Measurements from ENCODE around the gene PROM2.

Gene PROM2, protein sequence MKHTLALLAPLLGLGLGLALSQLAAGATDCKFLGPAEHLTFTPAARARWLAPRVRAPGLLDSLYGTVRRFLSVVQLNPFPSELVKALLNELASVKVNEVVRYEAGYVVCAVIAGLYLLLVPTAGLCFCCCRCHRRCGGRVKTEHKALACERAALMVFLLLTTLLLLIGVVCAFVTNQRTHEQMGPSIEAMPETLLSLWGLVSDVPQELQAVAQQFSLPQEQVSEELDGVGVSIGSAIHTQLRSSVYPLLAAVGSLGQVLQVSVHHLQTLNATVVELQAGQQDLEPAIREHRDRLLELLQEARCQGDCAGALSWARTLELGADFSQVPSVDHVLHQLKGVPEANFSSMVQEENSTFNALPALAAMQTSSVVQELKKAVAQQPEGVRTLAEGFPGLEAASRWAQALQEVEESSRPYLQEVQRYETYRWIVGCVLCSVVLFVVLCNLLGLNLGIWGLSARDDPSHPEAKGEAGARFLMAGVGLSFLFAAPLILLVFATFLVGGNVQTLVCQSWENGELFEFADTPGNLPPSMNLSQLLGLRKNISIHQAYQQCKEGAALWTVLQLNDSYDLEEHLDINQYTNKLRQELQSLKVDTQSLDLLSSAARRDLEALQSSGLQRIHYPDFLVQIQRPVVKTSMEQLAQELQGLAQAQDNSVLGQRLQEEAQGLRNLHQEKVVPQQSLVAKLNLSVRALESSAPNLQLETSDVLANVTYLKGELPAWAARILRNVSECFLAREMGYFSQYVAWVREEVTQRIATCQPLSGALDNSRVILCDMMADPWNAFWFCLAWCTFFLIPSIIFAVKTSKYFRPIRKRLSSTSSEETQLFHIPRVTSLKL

DNA sequence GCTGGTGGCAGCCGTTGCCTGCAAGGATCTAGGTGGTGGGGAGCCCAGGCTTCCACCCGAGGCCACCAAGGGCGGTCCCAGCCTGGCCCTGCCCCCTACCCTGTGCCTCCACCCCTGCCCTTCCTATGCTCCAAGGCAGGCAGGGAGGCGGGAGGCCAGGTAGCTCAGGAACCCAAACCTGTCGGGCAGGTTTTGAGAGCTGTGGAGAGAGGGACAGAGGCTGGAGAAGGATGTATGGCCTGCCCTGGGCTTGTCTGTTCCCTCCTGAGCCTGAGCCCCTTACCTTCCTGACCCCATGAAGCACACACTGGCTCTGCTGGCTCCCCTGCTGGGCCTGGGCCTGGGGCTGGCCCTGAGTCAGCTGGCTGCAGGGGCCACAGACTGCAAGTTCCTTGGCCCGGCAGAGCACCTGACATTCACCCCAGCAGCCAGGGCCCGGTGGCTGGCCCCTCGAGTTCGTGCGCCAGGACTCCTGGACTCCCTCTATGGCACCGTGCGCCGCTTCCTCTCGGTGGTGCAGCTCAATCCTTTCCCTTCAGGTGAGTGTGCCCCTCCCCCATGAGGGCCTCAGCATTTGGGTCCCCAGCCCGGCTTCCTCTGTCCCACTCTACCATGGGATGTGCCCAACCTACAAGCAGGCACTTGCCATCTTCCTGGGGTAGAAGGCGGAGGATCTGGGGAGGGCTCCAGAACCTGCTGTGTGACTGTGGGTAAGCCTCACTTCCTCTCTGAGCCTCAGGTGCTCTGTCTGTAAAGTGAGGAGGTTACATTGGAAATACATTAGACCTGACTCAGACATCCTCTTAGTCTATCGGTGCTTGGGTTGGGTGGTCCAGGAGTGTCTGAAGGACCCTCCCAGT lies at the start of gene PROM2:
Gene PROM2, plus strand, starts transcription at position 159 of the 860 bp plus-strand sequence. Its CDS starts 137 bp downstream, at position 296.
- H3K27ac ChIP-seq, result peak within 1 kb of the TSS; percentile 98
- TF ChIP-seq ZFX (IDR thresholded peaks at IDR 0.05), result 0 out of 2 replicates have a peak, but pooled peaks have one; percentile 38
- TF ChIP-seq, protein P1, sequence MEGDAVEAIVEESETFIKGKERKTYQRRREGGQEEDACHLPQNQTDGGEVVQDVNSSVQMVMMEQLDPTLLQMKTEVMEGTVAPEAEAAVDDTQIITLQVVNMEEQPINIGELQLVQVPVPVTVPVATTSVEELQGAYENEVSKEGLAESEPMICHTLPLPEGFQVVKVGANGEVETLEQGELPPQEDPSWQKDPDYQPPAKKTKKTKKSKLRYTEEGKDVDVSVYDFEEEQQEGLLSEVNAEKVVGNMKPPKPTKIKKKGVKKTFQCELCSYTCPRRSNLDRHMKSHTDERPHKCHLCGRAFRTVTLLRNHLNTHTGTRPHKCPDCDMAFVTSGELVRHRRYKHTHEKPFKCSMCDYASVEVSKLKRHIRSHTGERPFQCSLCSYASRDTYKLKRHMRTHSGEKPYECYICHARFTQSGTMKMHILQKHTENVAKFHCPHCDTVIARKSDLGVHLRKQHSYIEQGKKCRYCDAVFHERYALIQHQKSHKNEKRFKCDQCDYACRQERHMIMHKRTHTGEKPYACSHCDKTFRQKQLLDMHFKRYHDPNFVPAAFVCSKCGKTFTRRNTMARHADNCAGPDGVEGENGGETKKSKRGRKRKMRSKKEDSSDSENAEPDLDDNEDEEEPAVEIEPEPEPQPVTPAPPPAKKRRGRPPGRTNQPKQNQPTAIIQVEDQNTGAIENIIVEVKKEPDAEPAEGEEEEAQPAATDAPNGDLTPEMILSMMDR (conservative IDR thresholded peaks at IDR 0.05), result no peak

DNA sequence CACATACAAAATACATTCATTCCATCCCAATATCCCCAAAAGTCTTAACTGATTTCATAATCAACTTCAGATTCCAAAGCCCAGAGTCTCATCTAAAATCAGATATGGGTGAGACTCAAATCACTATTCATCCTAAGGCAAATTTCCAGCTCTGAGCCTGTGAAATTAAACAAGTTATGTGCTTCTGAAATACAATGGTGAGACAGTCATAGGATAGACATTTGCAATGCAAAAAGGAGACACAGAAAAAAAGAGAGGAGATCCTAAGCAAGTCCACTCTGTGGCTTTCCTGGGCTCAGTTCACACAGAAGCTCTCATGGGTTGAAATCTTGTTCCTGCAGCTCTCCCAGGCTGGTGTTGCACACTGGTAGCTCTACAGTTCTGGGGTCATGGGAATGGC lies 48.6 kb upstream of the PROM2 start:
- H3K27ac ChIP-seq, result no peak overlapping the region
- TF ChIP-seq, protein P1 (conservative IDR thresholded peaks at IDR 0.05), result no peak
- no peak for TF ChIP-seq ZFX (IDR thresholded peaks at IDR 0.05)

DNA sequence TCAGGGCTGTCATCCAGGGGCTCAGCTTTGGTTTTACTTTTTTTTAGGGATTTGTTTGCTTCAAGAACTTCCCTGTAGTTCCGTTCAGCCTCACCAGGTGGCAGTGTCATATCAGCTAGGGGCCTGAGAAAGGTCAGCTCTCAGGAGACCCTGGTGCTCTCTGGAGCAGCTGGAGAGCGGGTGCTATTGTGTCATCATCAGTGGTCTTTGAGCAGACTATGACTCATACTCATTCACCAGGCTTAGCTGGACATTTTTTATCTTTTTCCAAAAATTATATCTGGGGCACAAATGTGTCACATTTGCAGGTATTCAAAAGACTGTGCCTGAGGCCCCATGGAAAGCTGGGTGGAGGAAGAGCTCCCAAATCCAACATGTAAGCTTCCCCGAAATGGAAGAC lies 42.5 kb upstream of the PROM2 start:
- no peak overlapping the region for H3K27ac ChIP-seq
- TF ChIP-seq ZFX (IDR thresholded peaks at IDR 0.05), result no peak
- TF ChIP-seq, protein P1 (conservative IDR thresholded peaks at IDR 0.05), result peak; percentile 92

DNA sequence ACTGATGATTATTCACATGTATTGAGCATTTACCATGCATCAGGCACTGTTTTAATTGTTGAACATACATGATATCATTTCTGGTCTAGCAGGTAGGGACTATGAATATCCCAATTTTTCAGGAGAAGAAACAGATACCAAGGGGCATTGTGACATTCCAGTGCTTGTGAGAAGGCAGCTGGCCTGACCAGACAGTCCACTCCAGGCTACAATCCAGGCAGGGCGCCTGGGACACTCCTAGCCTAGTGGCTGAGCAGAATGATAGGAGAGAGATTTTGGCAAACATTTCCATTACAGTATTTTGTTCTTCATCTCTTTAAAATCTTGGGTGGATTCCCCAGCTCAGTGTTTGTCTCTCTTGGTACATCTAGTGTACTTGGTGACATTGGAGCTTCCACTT lies 42.0 kb upstream of the PROM2 start:
- H3K27ac ChIP-seq, result no peak overlapping the region
- TF ChIP-seq, protein P1 (conservative IDR thresholded peaks at IDR 0.05), result no peak
- TF ChIP-seq ZFX (IDR thresholded peaks at IDR 0.05), result no peak

DNA sequence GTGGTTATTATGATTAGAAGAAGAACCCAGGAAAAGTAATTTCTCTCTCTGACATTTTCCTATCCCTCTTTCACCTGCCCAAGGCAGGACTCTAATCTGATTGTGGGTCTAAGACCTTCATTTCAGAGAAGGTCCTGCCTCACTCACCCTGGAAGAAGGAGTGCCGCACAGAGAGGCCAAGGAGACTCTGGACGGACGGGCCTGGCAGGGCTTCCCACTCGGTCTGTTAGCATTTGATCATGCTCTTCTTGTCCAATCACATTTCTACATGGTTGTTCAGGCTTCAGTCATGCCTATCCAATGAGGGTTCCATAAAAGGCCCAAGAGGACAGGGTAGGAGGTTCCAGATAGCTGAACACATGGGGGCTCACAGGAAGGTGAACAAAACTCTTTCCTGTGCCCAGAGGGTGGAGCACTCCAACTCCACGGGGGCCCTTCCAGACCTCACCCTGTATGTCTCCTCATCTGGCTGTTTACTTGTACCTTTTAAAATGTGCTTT lies 39.9 kb upstream of the PROM2 start:
- TF ChIP-seq ZFX (IDR thresholded peaks at IDR 0.05), result no peak
- TF ChIP-seq, protein P1 (conservative IDR thresholded peaks at IDR 0.05), result no peak
- no peak overlapping the region for H3K27ac ChIP-seq

DNA sequence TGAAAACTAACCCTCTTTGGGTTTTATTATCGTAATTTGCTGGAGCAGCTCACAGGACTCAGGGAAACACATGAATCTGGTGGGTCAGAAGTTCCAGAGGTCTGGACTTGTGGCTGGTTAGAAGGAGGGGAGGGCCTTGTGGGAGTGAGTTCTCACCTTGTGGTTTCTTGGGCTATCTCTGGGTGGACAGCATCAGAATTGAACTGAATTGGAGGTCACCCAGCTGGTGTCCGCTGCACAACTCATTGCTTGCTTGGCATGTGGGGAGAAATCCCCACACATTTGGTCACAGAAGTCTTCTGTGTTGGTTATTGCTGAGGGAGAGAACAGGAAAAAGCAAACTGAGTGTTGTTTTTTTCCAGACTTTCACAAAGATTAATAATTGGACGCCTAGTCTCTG lies 39.4 kb upstream of the PROM2 start:
- no peak for TF ChIP-seq ZFX (IDR thresholded peaks at IDR 0.05)
- TF ChIP-seq, protein P1 (conservative IDR thresholded peaks at IDR 0.05), result no peak
- no peak overlapping the region for H3K27ac ChIP-seq
